GM19468 (cell line): ENCODE measurements around the gene DYNC1LI2.

Source experiments
- ATAC-seq: cut with Tn5 transposase; IDR thresholded peaks from one replicate; pipeline ENCODE4 v1.9.1; 2021; ENCODE audit warnings: mild to moderate bottlenecking, moderate library complexity, moderate number of reproducible peaks; ENCODE audit not compliant: unreplicated experiment; ENCODE audit errors: extremely low read depth

The DYNC1LI2 gene

GRCh38 chr16:66673691-66674090, 77.7 kb downstream of the DYNC1LI2 start:
- ATAC-seq: no peak
